Stimulated activated CD8-positive, alpha-beta memory T cell treated with anti-CD3 and anti-CD28 coated beads, Interleukin-4, amount 100 ng/mL, for 24 hours (primary cell): ENCODE results near the gene PAK6.

Source experiments
- DNase-seq: peaks from one replicate; pipeline ENCODE4 v3.0.0-alpha.2; 2020; ENCODE audit warnings: low read depth

The PAK6 gene

GRCh38 chr15:40310001-40310959 is 71.4 kb downstream of the PAK6 start:
- DNase-seq = no peak

GRCh38 chr15:40310993-40311392 is 72.1 kb downstream of the PAK6 start:
- DNase-seq = no peak

GRCh38 chr15:40312370-40313158 is 73.7 kb downstream of the PAK6 start:
- DNase-seq = no peak

GRCh38 chr15:40313531-40314398 is 74.9 kb downstream of the PAK6 start:
- DNase-seq = no peak

- no peak for DNase-seq
Observed at GRCh38 chr15:40314723-40315276, 75.9 kb downstream of the PAK6 start.

GRCh38 chr15:40316931-40317330 is 78.1 kb downstream of the PAK6 start:
- DNase-seq = no peak

GRCh38 chr15:40317580-40317979 is 78.7 kb downstream of the PAK6 start:
- no peak for DNase-seq

GRCh38 chr15:40320409-40320808 is 81.5 kb downstream of the PAK6 start:
- DNase-seq = no peak

GRCh38 chr15:40320931-40321371 is 82.1 kb downstream of the PAK6 start:
- DNase-seq = no peak

GRCh38 chr15:40322531-40323238 is 83.8 kb downstream of the PAK6 start:
- no peak for DNase-seq

GRCh38 chr15:40323239-40323952 is 84.5 kb downstream of the PAK6 start, which contains the start of gene INAFM2:
TSS of gene INAFM2 (plus strand) at chr15:40323692. CDS start at chr15:40324056, 364 bp downstream.
- DNase-seq = peak; percentile 91

GRCh38 chr15:40323953-40324937 is 85.4 kb downstream of the PAK6 start:
- no peak for DNase-seq

GRCh38 chr15:40325188-40325587 is 86.3 kb downstream of the PAK6 start:
- DNase-seq = no peak

- no peak for DNase-seq
Observed at GRCh38 chr15:40325700-40326099, 86.8 kb downstream of the PAK6 start.
